Measurements from ENCODE around the gene CUL7. TPM values are rescaled to one million over a fixed set of nuclear protein-coding genes. Genes with fewer than 3 reads are reported as not detected.
"Not testable (repeated sequence)": the region's sequence is repeated elsewhere in the genome, so short reads cannot be mapped to it uniquely, and the experiment has no call there.

The CUL7 gene
- total RNA-seq, 4 donors from 2014 or later: 20.7 to 39.6 (median 28.6) TPM

DNA sequence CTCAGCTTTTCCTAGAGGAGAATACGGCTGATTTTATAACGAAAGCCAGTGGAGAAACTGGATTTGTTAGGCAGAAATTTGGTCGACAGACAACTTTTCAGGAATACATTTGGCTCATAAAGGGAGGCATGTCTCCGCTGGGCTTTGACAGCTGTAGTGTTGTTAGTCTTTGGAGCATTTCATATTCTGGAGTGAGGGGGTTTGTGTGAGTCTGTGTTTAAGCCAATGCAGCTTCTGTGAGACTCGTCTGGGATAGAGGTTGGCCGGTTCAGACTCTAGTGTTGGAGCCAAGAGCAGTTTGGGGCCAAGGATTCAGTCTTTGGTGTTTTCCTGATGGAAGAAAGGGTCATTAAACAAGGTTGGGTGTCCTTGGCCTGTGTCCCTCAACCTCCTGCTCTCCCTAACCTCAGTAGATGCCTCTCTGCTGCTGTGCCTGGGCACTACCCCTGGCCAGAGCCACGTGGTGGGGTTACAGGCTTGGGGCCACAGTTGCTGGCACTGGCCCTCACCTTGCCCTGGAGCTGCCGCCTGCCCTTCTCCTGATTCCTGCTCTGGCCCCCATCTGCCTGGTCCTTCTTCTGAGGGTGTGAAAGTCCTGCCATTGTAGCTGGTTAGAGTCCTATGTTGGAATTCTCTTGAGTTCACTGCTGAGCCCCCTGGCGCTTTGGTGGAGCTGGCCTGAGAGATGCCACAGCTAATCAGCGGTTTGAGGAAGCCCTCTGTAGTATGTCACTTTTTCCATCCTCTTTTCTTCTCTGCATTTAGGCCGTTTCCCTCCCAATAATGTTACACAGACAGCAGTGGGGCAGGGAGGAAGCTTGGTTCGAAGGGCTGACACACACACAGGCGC lies 29.4 kb upstream of the CUL7 start:
- intact Hi-C loops (cut with DNase I): no loop called here
- Histone ChIP-seq H3K27me3 (no peaks in the 10 kb centered on the region), H3K4me1 (peaks cover 0 to under 1% of the 10 kb centered on the region in 2 donors), H3K27ac (no peak overlapping the region), H3K9me3 (no peaks in the 10 kb centered on the region), H3K36me3 (no peaks in the 10 kb centered on the region), H3K4me3 (replicated peaks in 1 of 3) (no peak overlapping the region)
- no peak for DNase-seq
- 80 to 87% methylated on average over 13 of the region's 13 CpGs for WGBS, 2 donors
- no peak for TF ChIP-seq POLR2A (IDR thresholded peaks at IDR 0.05)
- TF ChIP-seq, protein P1, sequence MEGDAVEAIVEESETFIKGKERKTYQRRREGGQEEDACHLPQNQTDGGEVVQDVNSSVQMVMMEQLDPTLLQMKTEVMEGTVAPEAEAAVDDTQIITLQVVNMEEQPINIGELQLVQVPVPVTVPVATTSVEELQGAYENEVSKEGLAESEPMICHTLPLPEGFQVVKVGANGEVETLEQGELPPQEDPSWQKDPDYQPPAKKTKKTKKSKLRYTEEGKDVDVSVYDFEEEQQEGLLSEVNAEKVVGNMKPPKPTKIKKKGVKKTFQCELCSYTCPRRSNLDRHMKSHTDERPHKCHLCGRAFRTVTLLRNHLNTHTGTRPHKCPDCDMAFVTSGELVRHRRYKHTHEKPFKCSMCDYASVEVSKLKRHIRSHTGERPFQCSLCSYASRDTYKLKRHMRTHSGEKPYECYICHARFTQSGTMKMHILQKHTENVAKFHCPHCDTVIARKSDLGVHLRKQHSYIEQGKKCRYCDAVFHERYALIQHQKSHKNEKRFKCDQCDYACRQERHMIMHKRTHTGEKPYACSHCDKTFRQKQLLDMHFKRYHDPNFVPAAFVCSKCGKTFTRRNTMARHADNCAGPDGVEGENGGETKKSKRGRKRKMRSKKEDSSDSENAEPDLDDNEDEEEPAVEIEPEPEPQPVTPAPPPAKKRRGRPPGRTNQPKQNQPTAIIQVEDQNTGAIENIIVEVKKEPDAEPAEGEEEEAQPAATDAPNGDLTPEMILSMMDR (IDR thresholded peaks at IDR 0.05): no peak

DNA sequence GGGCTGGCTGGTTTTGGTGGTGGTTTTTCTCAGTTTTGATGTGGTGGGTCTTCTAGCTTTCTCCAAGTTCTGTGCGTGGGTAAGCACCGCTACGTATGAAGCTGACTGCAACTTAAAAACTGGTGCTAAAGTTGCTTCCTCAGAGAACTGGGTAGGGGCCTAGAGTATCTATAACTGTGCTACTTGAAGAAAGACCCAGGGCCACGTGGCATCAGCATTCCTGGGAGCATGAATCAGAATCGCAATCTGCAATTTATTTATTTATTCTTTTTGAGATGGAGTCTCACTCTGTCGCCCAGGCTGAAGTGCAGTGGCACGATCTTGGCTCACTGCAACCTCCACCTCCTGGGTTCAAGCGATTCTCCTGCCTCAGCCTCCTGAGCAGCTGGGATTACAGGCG lies 28.3 kb upstream of the CUL7 start:
- intact Hi-C loops (cut with DNase I); DNase-seq; H3K9me3 ChIP-seq; H3K4me3 ChIP-seq (replicated peaks in 1 of 3); H3K27me3 ChIP-seq; H3K27ac ChIP-seq; H3K36me3 ChIP-seq; H3K4me1 ChIP-seq: not testable (repeated sequence)
- WGBS, 2 donors: 91 to 93% methylated on average over 9 of the region's 9 CpGs

DNA sequence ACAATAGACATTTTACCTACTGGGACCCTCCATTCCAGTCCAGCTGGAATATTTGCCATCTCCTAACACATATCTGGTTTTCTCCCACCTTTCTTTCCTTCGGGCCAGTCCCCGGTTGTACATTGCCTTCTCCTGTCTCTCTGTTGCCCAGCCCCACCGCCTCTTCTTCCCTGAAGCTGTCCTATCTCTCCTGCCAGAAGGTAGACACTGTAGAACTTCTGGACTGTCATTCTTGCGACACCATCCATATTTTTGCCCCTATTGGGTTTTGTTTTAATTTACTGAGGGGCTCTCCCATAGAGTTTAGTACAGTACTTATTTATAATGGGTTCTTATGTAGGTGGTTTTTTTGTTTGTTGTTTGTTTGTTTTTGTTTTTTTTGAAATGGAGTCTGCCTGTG lies 27.4 kb upstream of the CUL7 start:
- Histone ChIP-seq H3K27ac (no peak overlapping the region), H3K9me3 (no peaks in the 10 kb centered on the region), H3K36me3 (no peaks in the 10 kb centered on the region), H3K4me1 (peaks cover 9 to 11% of the 10 kb centered on the region in 2 donors), H3K27me3 (no peaks in the 10 kb centered on the region), H3K4me3 (replicated peaks in 1 of 3) (no peak overlapping the region)
- intact Hi-C loops (cut with DNase I): no loop called here
- DNase-seq: no peak
- TF ChIP-seq, protein P1 (IDR thresholded peaks at IDR 0.05): no peak
- no peak for TF ChIP-seq POLR2A (IDR thresholded peaks at IDR 0.05)
- 96% methylated on average over 4 of the region's 4 CpGs for WGBS, 2 donors

DNA sequence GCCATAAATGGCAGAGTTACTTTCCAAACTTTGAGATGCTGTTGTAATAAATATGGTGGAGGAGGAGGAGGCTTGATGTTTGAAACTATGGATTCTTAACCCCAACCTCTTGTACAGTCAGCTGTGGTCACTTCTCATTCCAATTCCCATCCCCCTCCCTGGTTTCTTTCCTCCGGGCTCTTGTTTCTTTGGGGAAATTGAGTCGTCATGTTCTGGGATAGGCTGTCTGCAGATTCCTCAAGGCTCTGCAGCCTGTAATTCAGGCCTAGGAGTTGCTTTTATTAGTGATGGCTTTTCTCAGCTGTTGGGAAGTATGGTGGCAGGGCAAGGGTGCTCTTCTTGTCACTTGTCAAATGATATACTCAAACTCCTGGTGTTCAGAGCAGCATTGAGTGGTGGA lies 25.0 kb upstream of the CUL7 start:
- no peaks in the 10 kb centered on the region for H3K9me3 ChIP-seq
- no peak for DNase-seq
- H3K4me3 ChIP-seq (replicated peaks in 1 of 3): no peak overlapping the region
- peaks cover 0 to under 1% of the 10 kb centered on the region in 2 donors for H3K36me3 ChIP-seq
- H3K4me1 ChIP-seq: peaks cover 11 to 13% of the 10 kb centered on the region in 2 donors
- H3K27ac ChIP-seq: no peak overlapping the region
- intact Hi-C loops (cut with DNase I): no loop called here
- 81 to 92% methylated on average over 2 of the region's 2 CpGs for WGBS, 2 donors
- H3K27me3 ChIP-seq: no peaks in the 10 kb centered on the region
- TF ChIP-seq, protein P1 (IDR thresholded peaks at IDR 0.05): no peak
- no peak for TF ChIP-seq POLR2A (IDR thresholded peaks at IDR 0.05)

DNA sequence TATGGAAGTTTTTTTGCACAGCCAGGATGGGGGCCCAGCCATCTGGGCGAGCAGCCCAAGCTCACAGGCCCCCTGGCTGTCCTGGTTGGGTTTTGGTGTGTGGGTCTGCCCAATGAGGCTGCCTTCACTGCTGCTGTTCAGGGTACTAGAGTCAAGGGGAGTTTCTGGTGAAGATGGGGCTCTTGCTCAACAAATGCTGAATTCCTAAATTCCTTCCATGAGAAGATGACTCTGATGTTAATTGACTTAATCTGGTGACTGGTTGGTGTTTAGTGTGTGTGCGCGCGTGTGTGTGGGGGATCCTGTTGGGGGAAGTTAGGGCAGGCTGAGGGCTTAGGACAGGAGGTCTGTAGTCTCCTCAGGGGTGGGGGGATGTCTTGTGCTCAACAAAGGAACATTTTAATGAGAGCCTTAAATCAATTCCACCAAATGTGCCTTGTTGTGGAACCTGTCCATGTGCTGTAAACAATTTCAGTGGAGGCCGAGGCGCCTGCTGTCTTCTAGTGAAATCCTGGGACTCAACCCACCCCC lies 24.4 kb upstream of the CUL7 start:
- no peak for TF ChIP-seq POLR2A (IDR thresholded peaks at IDR 0.05)
- TF ChIP-seq, protein P1 (IDR thresholded peaks at IDR 0.05): no peak
- peaks cover 11 to 13% of the 10 kb centered on the region in 2 donors for H3K4me1 ChIP-seq
- H3K4me3 ChIP-seq (replicated peaks in 1 of 3): no peak overlapping the region
- H3K9me3 ChIP-seq: no peaks in the 10 kb centered on the region
- intact Hi-C loops (cut with DNase I): no loop called here
- H3K27ac ChIP-seq: no peak overlapping the region
- DNase-seq: no peak
- 90 to 94% methylated on average over 5 to 6 of the region's 6 CpGs for WGBS, 2 donors
- peaks cover 0 to 5% of the 10 kb centered on the region in 2 donors for H3K36me3 ChIP-seq
- no peaks in the 10 kb centered on the region for H3K27me3 ChIP-seq

All from thyroid gland (tissue), 4 donors.